HG03520 (cell line): ENCODE measurements around the gene ARHGAP15.

Experiments
- ATAC-seq: cut with Tn5 transposase; IDR thresholded peaks from one replicate; pipeline ENCODE4 v1.9.1; 2021; ENCODE audit warnings: mild to moderate bottlenecking, moderate library complexity; ENCODE audit not compliant: unreplicated experiment

ARHGAP15 gene

DNA sequence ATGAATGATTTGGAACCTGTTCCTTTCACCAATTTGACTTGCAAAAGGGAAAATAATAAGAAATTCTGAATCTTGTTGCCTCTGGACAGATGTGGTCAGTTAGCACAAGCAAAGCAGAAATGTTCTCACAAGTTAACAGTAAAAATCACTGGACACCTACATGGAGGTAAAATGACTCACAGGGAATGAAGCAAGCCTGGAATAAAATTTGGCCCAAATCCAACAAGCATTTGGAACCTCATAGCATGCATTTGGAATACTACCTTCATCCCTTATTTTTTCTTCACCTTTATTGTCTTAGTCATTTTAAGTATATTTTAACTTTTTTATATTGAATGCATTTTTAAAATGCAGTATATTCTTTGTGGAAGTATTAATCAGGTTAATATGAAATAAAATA is 602.9 kb downstream of the ARHGAP15 start:
- no peak for ATAC-seq

DNA sequence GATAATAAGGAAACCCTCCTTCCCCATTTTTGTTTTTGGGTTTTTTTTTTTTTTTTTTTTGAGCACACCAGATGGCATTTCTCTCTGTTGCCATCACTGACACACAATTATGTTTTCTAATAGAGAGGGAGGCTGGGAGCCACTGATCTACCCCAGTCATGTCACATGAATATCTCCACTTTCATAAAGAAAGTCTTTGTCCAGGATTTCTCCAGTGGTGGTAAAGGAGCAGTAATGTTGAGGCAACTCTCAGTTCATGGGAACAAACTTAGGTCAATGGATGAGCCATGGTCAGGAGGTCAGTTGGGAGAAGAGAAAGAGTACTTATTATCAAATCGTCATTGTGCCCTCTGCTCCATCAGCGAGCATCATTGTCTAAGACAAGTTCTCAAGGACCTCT is 603.7 kb downstream of the ARHGAP15 start:
- no peak for ATAC-seq

DNA sequence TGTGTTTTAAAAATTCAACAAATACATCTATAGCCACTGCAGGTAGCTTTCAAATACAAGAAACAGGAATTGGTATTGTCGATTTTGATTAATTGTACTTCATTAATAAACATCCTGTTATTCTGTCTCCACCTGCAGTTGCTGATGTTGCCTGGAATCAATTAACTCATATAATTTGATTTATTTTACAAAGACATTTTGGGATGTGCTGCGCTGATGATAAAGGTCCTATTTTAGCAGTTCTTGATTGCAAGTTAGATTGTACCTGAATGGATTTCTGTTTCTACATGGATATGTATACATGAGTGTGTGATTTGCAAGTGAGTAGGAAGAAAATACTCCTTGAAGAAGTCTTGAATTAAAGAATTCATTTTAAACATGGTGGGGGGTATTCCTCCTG is 605.3 kb downstream of the ARHGAP15 start:
- ATAC-seq, result no peak

GRCh38 chr2:143736904-143737303 is 607.7 kb downstream of the ARHGAP15 start:
- ATAC-seq, result no peak

- ATAC-seq, result no peak
Measured at GRCh38 chr2:143740431-143740830, 611.2 kb downstream of the ARHGAP15 start.

- ATAC-seq, result no peak
Measured at GRCh38 chr2:143741205-143741604, 612.0 kb downstream of the ARHGAP15 start.

GRCh38 chr2:143742581-143742980 is 613.4 kb downstream of the ARHGAP15 start:
- ATAC-seq, result no peak

DNA sequence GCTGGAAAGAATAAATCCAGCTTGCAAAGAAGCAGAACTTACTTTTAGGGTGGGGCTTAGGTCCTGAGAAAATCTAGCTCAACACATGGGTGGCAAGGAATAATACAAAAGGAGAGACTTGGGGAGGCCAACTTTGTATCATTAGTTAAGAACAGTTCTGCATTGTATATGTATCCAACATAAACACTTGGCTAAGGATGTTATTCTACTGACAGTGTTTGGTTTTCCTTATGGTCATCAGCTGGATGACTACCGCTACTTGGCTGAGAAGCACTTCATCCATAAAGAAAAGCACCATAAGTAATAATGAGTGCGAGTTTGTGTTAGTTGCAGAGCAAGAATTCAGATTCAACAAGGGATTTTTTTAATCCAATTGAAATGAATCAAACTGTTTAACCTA is 614.9 kb downstream of the ARHGAP15 start:
- ATAC-seq, result no peak

DNA sequence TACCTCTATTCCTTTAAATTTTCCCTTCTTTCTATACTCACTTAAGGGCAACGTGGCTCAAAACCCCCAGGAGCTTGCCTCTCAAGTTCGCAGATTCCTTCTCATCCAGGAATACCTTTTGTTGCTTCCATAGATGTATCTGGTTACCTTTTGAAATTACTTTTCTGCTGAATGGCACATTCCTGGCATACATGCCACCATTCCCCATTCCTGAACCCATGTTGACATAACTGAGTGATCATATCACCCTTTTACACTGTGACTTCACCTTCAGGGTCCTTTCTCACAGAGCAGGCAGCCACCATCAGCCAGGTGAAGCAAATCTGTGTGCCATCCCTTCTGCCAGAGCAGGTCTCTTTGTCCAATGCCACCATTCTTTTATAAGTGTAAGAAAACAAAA is 615.8 kb downstream of the ARHGAP15 start:
- ATAC-seq, result no peak

DNA sequence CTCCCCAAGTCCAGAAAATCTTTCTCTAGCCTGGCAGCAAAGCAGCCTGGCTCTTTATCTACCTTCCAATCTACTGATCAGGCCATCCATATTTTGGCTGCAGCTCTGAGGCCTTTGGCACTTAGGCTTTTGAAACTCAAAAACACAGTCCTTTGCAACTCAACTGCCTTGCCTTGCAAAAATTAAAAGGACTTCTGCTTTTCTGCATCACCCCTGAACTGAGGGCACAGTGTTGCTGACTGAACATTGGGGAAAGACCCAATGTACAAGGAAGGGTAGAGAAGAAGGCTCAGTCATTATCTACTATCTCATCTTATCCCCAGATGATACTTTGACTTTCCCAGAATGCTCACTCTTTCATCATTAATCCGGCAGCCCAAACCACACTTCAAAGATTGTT is 625.5 kb downstream of the ARHGAP15 start:
- ATAC-seq, result no peak

DNA sequence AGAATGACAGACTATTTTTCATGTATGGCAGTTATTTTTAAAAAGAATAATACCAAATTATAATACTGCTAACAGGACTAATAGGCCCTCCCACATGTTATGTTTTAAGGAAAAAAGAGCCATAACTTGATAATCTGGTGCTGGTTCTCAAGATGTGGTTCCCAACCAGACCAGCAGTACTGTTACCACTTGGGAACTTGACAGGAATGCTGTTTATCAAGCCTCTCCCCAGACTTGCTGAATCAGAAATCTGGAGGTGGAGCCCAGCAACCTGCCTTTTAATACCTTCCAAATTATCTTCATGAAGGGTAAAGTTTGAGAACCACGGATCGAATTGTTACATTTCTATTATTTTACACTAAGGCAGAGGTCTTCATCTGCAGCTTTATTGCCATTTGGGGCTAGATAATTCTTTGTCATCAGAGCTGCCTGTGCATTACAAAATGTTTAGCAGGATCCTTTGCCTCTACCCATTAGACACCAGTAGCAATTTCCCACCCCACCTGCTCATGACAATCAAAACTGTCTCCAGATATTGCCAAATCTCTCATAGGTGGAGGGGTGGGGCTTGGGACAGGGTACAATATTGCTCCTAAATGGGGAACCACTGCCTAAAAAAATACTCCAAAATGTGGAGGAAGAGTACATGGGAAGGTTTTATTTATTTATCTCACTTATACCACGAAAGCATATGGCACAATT is 629.6 kb downstream of the ARHGAP15 start:
- ATAC-seq, result no peak

DNA sequence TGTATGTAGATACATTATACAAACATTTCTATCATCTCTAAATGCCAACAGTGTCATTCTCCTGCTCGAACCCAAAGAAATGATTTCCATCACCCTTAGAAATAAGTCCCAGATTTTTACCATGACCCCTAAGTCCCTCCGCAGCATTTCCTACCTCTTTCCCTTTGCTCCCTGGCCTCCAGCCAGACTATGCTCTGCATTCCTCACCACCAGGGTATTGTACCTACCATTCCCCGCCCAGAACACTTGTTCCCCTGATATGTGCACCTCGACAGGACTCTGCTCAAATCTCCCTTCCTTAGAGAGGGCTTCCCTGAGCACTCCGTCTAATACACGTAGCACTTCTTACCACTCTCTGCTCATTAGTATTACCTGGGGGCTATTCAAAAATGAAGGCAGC is 630.2 kb downstream of the ARHGAP15 start:
- ATAC-seq, result no peak

- no peak for ATAC-seq
Measured at GRCh38 chr2:143762176-143762928, 633.1 kb downstream of the ARHGAP15 start.

DNA sequence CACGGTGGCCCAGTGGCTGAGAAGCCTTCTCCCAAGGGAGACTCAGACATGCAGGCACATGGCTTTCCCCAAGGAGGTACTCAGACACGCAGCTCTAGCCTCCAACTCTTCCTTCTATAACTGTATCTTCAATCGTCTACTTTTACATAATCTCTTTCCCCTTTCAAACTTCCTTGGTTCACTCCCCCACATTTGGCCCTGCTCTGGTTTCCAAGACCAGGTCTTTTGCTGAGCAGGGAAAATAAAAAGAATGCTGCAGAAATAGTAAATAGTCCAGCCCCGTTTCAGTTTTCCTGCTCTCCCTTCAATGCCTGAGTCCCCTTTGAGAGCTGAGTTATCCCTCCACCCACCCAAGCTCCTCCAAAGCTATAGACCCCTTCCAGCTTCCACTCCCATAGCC is 635.0 kb downstream of the ARHGAP15 start:
- no peak for ATAC-seq

- ATAC-seq, result no peak
Measured at GRCh38 chr2:143764706-143765105, 635.5 kb downstream of the ARHGAP15 start.

DNA sequence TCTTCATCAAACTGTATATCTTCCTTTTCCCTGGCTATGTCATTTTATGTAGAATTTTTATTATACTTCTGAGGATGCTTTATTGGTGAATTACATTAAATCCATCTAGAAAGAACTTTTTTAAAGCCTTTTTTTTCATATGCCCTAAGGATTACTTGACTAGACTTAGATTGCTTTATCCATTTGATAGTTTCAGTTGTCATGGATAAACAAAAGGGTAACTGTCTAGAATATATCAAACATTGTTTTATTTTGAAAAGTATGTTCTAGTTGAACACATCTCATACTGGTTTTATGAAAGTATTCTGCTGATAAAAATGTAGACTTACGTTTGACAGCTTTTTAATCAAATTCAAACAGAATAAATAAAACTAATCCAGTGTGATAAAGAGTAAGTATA is 639.8 kb downstream of the ARHGAP15 start:
- no peak for ATAC-seq

GRCh38 chr2:143771939-143772338 is 642.7 kb downstream of the ARHGAP15 start:
- no peak for ATAC-seq

GRCh38 chr2:143776526-143777297 is 647.5 kb downstream of the ARHGAP15 start:
- no peak for ATAC-seq

DNA sequence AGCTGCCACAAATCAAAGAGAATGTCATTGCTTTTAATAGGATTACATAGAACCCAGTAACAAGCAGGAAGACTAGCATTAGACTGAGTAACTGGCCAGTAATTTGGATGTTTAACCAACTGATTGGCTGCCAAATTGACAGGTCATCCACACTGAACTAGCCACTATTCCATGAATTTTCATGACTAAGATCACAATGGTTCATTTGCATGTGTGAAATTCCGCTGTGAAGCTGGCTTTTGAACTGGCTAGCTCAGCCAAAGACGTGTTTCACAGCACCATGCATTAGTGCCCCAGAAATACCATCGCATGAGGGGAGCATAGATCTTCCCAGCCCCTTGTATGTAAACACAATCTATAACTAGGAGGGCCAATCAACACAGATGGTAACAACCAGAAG is 649.8 kb downstream of the ARHGAP15 start:
- no peak for ATAC-seq

- no peak for ATAC-seq
Measured at GRCh38 chr2:143786026-143786765, 657.0 kb downstream of the ARHGAP15 start.

DNA sequence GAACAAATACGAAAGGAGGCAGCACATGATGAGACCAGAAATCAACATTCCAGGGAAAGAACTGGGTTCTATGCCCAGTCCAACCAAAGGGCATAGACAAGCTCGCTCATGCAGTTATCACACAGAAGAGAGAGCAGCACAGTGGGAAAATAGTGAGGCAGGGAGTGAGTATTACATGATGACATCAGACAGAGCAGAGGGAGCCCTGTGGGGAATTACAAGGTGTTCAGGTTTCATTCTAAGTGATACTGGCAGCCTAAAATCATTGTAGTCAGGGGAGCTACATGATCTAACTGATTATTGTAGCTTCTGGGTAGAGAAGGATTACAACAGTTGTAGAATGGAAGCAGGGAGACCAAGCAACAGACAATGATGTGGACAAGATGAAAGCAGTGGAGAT is 658.5 kb downstream of the ARHGAP15 start:
- ATAC-seq, result no peak
